K562 (cell line): ENCODE data around the gene TENT4B. TPM values are rescaled to one million over a fixed set of nuclear protein-coding genes. Genes with fewer than 3 reads are reported as not detected.
A peak's percentile ranks its signal among the peaks of the same experiment; 100 is the strongest.

Experiments used
- ATAC-seq: fragments of 200-7000 bp; cut with Tn5 transposase; 3 replicates; pipeline ENCODE4 v1.9.1; 2020; ENCODE audit warnings: moderate library complexity
- BruUV-seq: library from RNA; stranded (reverse); fragments of 400-500 nt; replicated peaks from 2 replicates; lab custom pipeline; 2021; lab: Mats Ljungman, UMichigan
- CTCF ChIA-PET: fragments of 300-600 bp; formaldehyde crosslinking; extraction: SDS; loops from one replicate; lab custom pipeline; 2021; ENCODE audit warnings: low intra/inter-chr PET ratio; lab: Yijun Ruan, JAX
- POLR2A ChIA-PET: fragments of 300-600, 350-650 bp; sonication (Branson Sonifier 250); formaldehyde crosslinking; extraction: SDS; loops from one replicate; lab custom pipeline; 2021; ENCODE audit warnings: antibody characterized with exemption, inconsistent platforms; lab: Yijun Ruan, JAX
- DNase-seq, 4 experiments: peaks; one replicate each; pipeline versions ENCODE4 v3.0.0 to v3.0.0-alpha.2; 2011 to 2018; ENCODE audit warnings: low spot score in 3 of 4, mixed read lengths in 3 of 4; ENCODE audit errors: extremely low read depth in 1 of 4
- FAIRE-seq: peaks from 2 replicates; lab custom pipeline; 2011; peaks lifted over from hg19 to GRCh38; lab: Jason Lieb, UNC
- H2AFZ ChIP-seq: 2 replicates; pipeline ENCODE4 v1.6.0; 2011; ENCODE audit warnings: low read depth, low read length, control low read depth, inconsistent platforms
- H3K27ac ChIP-seq: fragments of 200-600 bp; 3 replicates; pipeline ENCODE4 v1.8.0; 2011; ENCODE audit warnings: low read depth, mild to moderate bottlenecking, control low read depth, inconsistent platforms, low read length, moderate library complexity, mixed read lengths; ENCODE audit errors: extremely low read depth
- H3K27me3 ChIP-seq, 2 experiments: fragments of 300-600 bp in 1 of 2; 2 replicates in 1 of 2; 3 replicates in 1 of 2; pipeline versions ENCODE4 v1.6.0 to v1.8.0; 2011; ENCODE audit warnings: inconsistent platforms in 2 of 2, low read length in 2 of 2, mild to moderate bottlenecking in 1 of 2, mixed read lengths in 1 of 2, moderate library complexity in 1 of 2; ENCODE audit not compliant: control insufficient read depth in 2 of 2, insufficient read depth in 2 of 2
- H3K36me3 ChIP-seq: fragments of 300-600 bp; 3 replicates; pipeline ENCODE4 v1.8.0; 2011; ENCODE audit warnings: mild to moderate bottlenecking, low read length, inconsistent platforms; ENCODE audit not compliant: control insufficient read depth, insufficient read depth
- H3K4me1 ChIP-seq, 2 experiments: fragments of 200-600 bp in 1 of 2; replicated peaks in 1 of 2; 2 replicates in 1 of 2; 3 replicates in 1 of 2; pipeline versions ENCODE4 v1.5.1 to v1.8.0; 2011; ENCODE audit warnings: inconsistent platforms in 2 of 2, low read length in 2 of 2, mild to moderate bottlenecking in 1 of 2, mixed read lengths in 1 of 2, moderate library complexity in 1 of 2; ENCODE audit not compliant: control insufficient read depth in 2 of 2, insufficient read depth in 2 of 2
- H3K4me2 ChIP-seq: 2 replicates; pipeline ENCODE4 v1.6.1; 2011; ENCODE audit warnings: low read length, control low read depth, inconsistent platforms, mixed read lengths; ENCODE audit not compliant: insufficient read depth
- H3K4me3 ChIP-seq: fragments of 200-600 bp; sonication (generic), shearing (Covaris generic); 2 replicates; pipeline ENCODE4 v1.5.1; 2016; ENCODE audit warnings: control low read depth, inconsistent platforms
- H3K79me2 ChIP-seq: fragments of 200-600 bp; 3 replicates; pipeline ENCODE4 v1.8.0; 2011; ENCODE audit warnings: low read length, inconsistent platforms; ENCODE audit not compliant: control insufficient read depth, insufficient read depth
- H3K9ac ChIP-seq, 2 experiments: 2 replicates each; pipeline versions ENCODE4 v1.6.0 to v1.6.1; 2011; ENCODE audit warnings: low read depth in 2 of 2, low read length in 2 of 2, control low read depth in 1 of 2, inconsistent platforms in 1 of 2, mild to moderate bottlenecking in 1 of 2, mixed read lengths in 1 of 2; ENCODE audit not compliant: insufficient read depth in 1 of 2
- H3K9me1 ChIP-seq: one replicate; pipeline ENCODE4 v1.6.0; 2011; ENCODE audit warnings: inconsistent platforms, mild to moderate bottlenecking, low read length, moderate library complexity; ENCODE audit not compliant: control insufficient read depth, insufficient read depth
- H3K9me3 ChIP-seq: replicated peaks from 2 replicates; pipeline ENCODE4 v1.5.1; 2011; ENCODE audit warnings: low read depth, low read length, inconsistent platforms; ENCODE audit not compliant: control insufficient read depth, insufficient read depth
- H4K20me1 ChIP-seq: replicated peaks from 2 replicates; pipeline ENCODE4 v1.6.1; 2011; ENCODE audit warnings: low read length, inconsistent platforms, mixed read lengths; ENCODE audit not compliant: control insufficient read depth, insufficient read depth
- E2F3 ChIP-seq: fragments of 250-450 bp; sonication (Bioruptor Pico); IDR thresholded peaks from 2 replicates; pipeline ENCODE4 v1.4.0; 2020; ENCODE audit warnings: mild to moderate bottlenecking
- PKNOX1 ChIP-seq: fragments of 450-650 bp; IDR thresholded peaks from 2 replicates; pipeline ENCODE4 v1.6.1; 2016
- WGBS: fragments of 100-300 bp; shearing (Covaris generic); methylation state at CpG from one replicate; pipeline ENCODE4 v1.1.6; 2016; ENCODE audit warnings: low coverage, mixed read lengths; ENCODE audit not compliant: insufficient coverage; ENCODE audit errors: missing lambda C conversion rate; 5-methylcytosine and 5-hydroxymethylcytosine counted together
- in situ Hi-C: fragments of 300-500 bp; cut with MboI; formaldehyde crosslinking; loops from 4 replicates; pipeline ENCODE4 v1.15.0; 2018; ENCODE audit warnings: inconsistent platforms, mixed read lengths
- intact Hi-C: fragments of 100-400 bp; cut with micrococcal nuclease; formaldehyde crosslinking; loops from 2 replicates; pipeline ENCODE4 v1.14.2; 2022
- polyA plus RNA-seq, 8 experiments: library from polyadenylated mRNA; depleted of rRNA in 4 of 8; stranded (reverse) in 5 of 8; unstranded in 3 of 8; fragments of >200 nt; fragmentation: Nextera tagmentation in 2 of 8; fragmentation: Illumina TruSeq in 1 of 8; extraction: Ambion mirVana in 2 of 8; extraction: Trizol in 1 of 8; gene quantifications; 2 replicates each; pipeline versions ENCODE4 v1.2.1 to v1.2.3, GENCODE V29; 2011 to 2014; ENCODE audit warnings: inconsistent platforms in 1 of 8, missing spikeins in 1 of 8
- total RNA-seq, 7 experiments: library from RNA; depleted of rRNA in 6 of 7; stranded (reverse); fragments of >200 nt in 6 of 7; fragmentation: Illumina TruSeq in 2 of 7; extraction: Trizol in 2 of 7; gene quantifications; 2 replicates each; pipeline versions ENCODE4 v1.2.1 to v1.2.3, GENCODE V29; 2011 to 2021; ENCODE audit warnings: low replicate concordance in 1 of 7

The TENT4B gene
- total and polyA plus RNA-seq, 9 of the 15 experiments (the other 6 are each of a cell fraction or from before 2014, with no cell fraction given) = 5.2 to 8.4 (median 7.0) TPM

DNA sequence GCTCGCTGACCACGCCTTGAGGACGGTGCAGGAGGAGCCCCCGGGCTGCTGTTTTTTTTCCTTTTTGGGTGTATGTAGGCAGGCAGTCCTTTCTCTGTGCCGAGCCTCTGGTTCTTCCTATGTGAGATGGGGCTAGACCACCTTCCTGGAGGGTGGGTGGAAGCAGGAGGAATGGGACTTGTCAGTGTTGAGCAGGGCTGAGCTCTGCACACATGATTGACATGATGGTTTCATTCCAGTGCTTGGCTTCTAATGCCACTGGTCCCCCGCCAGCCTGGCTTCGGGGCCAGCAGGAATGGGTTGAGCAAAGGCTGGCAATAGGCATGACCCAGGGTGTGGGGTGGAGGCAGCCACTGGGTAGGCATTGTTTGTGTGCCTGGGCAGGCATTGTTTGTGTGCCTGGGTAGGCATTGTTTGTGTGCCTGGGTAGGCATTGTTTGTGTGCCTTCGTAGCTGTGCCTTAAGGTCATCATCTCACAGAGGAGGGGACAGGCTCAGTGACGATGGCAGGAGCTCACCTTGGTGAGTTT, 99.0 kb downstream of the TENT4B start:
- Histone ChIP-seq H3K27ac (peak overlapping the region; percentile 83), H3K79me2 (peaks cover 64% of the 10 kb centered on the region), H3K9me3 (no peaks in the 10 kb centered on the region), H3K4me3 (no peak overlapping the region), H4K20me1 (no peaks in the 10 kb centered on the region), H3K9me1 (no peaks in the 10 kb centered on the region), H3K36me3 (peaks cover 7% of the 10 kb centered on the region; the same call in 1 of the 3 replicates), H3K4me1 (peaks cover 46 to 53% of the 10 kb centered on the region in 2 experiments), H2AFZ (no peak overlapping the region), H3K4me2 (peak overlapping the region; percentile 35; the same call in 1 of the 2 replicates), H3K27me3 (no peaks in the 10 kb centered on the region), H3K9ac (peak overlapping the region; percentile 32 to 76)
- ChIA-PET CTCF (no interaction called here), POLR2A (interaction anchor here (0.7 to 4.1 kb wide), 6 partner anchors 9 to 85 kb away, joined by 3 to 13 read pairs (median 4); no protein-coding TSS in a partner anchor)
- BruUV-seq = no TSS peak
- WGBS = 82% methylated on average over 9 of the region's 9 CpGs
- in situ Hi-C loops = loop anchor here (25.0 kb wide), 1 partner anchor 1640 kb away; the partner anchor contains the start of gene N4BP1
- intact Hi-C loops = no loop called here
- TF ChIP-seq PKNOX1 (peak; percentile 71), E2F3 (CRISPR knock-in tag) (no peak)
- FAIRE-seq (peak; percentile 23), DNase-seq (no peak), ATAC-seq (peak; percentile 13; the same call in 2 of the 3 replicates)
